Hepatocyte (in vitro differentiated cells): ENCODE measurements around the gene TEKT3.

Source experiments
- CTCF ChIP-seq: fragments of 200-600 bp; sonication (generic); IDR thresholded peaks from 2 replicates; pipeline ENCODE4 v1.5.1; 2016; ENCODE audit warnings: antibody characterized with exemption, mild to moderate bottlenecking; ENCODE audit not compliant: poor library complexity
- EZH2 ChIP-seq: fragments of 200-600 bp; sonication (generic); IDR thresholded peaks from 2 replicates; pipeline ENCODE4 v1.6.1; 2016; ENCODE audit warnings: antibody characterized with exemption, mild to moderate bottlenecking, borderline replicate concordance
- EZH2phosphoT487 ChIP-seq: fragments of 200-600 bp; sonication (generic); IDR thresholded peaks from one replicate; pipeline ENCODE4 v1.6.1; 2018; ENCODE audit warnings: antibody characterized with exemption, mild to moderate bottlenecking, low read depth, moderate library complexity; ENCODE audit not compliant: unreplicated experiment, severe bottlenecking

GRCh38 chr17:15256689-15257088 is 84.7 kb downstream of the TEKT3 start:
- no peak for TF ChIP-seq CTCF
- no peak for TF ChIP-seq EZH2
- TF ChIP-seq EZH2phosphoT487: no peak
